K562 (cell line): Measurements from ENCODE around the gene OXLD1. TPM values are rescaled to one million over a fixed set of nuclear protein-coding genes. Genes with fewer than 3 reads are reported as not detected.

ENCODE experiments used
- GATAD2A ChIP-seq: fragments of 450-650 bp; IDR thresholded peaks from 2 replicates; pipeline ENCODE4 v1.6.1; 2017
- MBD1 ChIP-seq: fragments of 250-450 bp; sonication (Bioruptor Pico); IDR thresholded peaks from 2 replicates; pipeline ENCODE4 v1.8.0; 2022; ENCODE audit warnings: inconsistent platforms
- RBM34 ChIP-seq: fragments of 200-400 bp; formaldehyde crosslinking; IDR thresholded peaks from 2 replicates; pipeline ENCODE4 v1.6.1; 2018; ENCODE audit warnings: low read length, borderline replicate concordance; ENCODE audit not compliant: insufficient read depth
- RCOR1 ChIP-seq, 2 experiments: IDR thresholded peaks; 2 replicates each; pipeline ENCODE4 v1.6.1; 2012; ENCODE audit warnings: low read depth in 2 of 2, low read length in 2 of 2, borderline replicate concordance in 1 of 2, improper control_type of control experiment in 1 of 2
- RFX7 ChIP-seq: fragments of 250-450 bp; sonication (Bioruptor Pico); IDR thresholded peaks from 2 replicates; pipeline ENCODE4 v1.5.1; 2021; ENCODE audit warnings: mild to moderate bottlenecking
- RNF2 ChIP-seq: sonication (generic); IDR thresholded peaks from 2 replicates; pipeline ENCODE4 v1.6.1; 2016
- SMARCA4 ChIP-seq: fragments of 450-650 bp; IDR thresholded peaks from 2 replicates; pipeline ENCODE4 v1.6.1; 2016
- SRSF7 ChIP-seq: fragments of 200-400 bp; formaldehyde crosslinking; optimal IDR thresholded peaks from 2 replicates; pipeline ENCODE3; 2017; ENCODE audit warnings: mild to moderate bottlenecking, low read depth, low read length
- STAG1 ChIP-seq: sonication (generic); formaldehyde crosslinking; IDR thresholded peaks from 2 replicates; pipeline ENCODE4 v1.5.0; 2020; ENCODE audit warnings: missing genetic modification reagents, borderline replicate concordance
- TBL1XR1 ChIP-seq, 2 experiments: IDR thresholded peaks; 2 replicates each; pipeline ENCODE4 v1.6.1; 2012; ENCODE audit warnings: improper control_type of control experiment in 2 of 2, low read length in 2 of 2, mild to moderate bottlenecking in 1 of 2
- TCF7 ChIP-seq: sonication (generic); IDR thresholded peaks from 2 replicates; pipeline ENCODE4 v1.6.1; 2016; ENCODE audit warnings: antibody characterized with exemption, borderline replicate concordance
- polyA plus RNA-seq, 8 experiments: library from polyadenylated mRNA; depleted of rRNA in 4 of 8; stranded (reverse) in 5 of 8; unstranded in 3 of 8; fragments of >200 nt; fragmentation: Nextera tagmentation in 2 of 8; fragmentation: Illumina TruSeq in 1 of 8; extraction: Ambion mirVana in 2 of 8; extraction: Trizol in 1 of 8; gene quantifications; 2 replicates each; pipeline versions ENCODE4 v1.2.1 to v1.2.3, GENCODE V29; 2011 to 2014; ENCODE audit warnings: inconsistent platforms in 1 of 8, missing spikeins in 1 of 8
- total RNA-seq, 7 experiments: library from RNA; depleted of rRNA in 6 of 7; stranded (reverse); fragments of >200 nt in 6 of 7; fragmentation: Illumina TruSeq in 2 of 7; extraction: Trizol in 2 of 7; gene quantifications; 2 replicates each; pipeline versions ENCODE4 v1.2.1 to v1.2.3, GENCODE V29; 2011 to 2021; ENCODE audit warnings: low replicate concordance in 1 of 7
- TF ChIP-seq, protein P1 (sequence below), 2 experiments: fragments of 450-650 bp in 1 of 2; sonication (generic) in 1 of 2; formaldehyde crosslinking in 1 of 2; IDR thresholded peaks; 2 replicates each; pipeline versions ENCODE4 v1.7.1 to v1.9.0; 2016 to 2022; ENCODE audit warnings: inconsistent platforms in 1 of 2, mild to moderate bottlenecking in 1 of 2, missing genetic modification reagents in 1 of 2
- TF ChIP-seq, protein P2 (sequence below): fragments of 450-650 bp; formaldehyde crosslinking; IDR thresholded peaks from 2 replicates; pipeline ENCODE4 v1.4.0; 2020; ENCODE audit warnings: mild to moderate bottlenecking, mixed read lengths

The OXLD1 gene
- total and polyA plus RNA-seq, 9 of the 15 experiments (the other 6 are each of a cell fraction or from before 2014, with no cell fraction given), result 4.4 to 115 (median 29.3) TPM

DNA sequence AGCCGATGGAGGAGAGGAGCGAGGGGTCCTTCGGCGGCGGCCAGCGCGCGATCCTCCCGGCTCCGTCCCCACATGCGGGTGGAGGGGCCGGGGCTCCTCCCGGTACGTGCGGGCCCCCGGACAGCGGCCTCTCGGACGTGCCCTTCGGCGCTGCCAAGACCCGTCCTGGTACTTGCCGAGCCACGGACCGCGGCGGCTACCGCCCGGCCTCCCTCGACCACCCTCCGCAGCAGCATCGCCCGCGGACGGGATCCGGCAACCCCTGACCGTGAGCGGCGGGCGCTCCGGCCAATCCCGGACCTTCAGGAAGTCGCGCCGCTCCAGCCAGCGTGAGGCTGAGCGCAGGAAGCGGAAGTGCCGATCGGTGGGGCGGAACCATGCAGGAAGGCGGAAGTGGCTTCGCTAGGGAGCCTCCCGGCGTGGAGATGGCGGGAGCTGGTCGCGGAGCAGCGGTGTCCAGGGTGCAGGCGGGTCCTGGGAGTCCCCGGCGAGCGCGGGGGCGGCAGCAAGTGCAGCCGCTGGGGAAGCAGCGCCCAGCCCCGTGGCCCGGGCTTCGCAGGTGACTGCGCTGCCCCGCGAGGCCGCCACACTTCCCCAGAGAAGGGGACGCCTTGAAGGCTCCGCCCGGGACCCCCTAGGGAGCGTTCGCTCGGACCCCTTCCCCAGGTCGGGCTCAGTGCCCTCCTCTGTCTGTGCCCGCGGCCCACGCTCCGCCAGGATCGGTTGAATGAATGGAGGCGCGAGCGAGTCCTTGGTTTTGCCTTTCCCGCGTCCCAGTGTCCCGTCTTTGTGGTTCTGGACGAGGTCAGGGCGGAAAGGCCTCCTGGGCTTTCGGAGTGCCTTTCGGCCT is at the start of gene OXLD1, which contains the start of gene CCDC137 (continued):
- TF ChIP-seq, protein P1, sequence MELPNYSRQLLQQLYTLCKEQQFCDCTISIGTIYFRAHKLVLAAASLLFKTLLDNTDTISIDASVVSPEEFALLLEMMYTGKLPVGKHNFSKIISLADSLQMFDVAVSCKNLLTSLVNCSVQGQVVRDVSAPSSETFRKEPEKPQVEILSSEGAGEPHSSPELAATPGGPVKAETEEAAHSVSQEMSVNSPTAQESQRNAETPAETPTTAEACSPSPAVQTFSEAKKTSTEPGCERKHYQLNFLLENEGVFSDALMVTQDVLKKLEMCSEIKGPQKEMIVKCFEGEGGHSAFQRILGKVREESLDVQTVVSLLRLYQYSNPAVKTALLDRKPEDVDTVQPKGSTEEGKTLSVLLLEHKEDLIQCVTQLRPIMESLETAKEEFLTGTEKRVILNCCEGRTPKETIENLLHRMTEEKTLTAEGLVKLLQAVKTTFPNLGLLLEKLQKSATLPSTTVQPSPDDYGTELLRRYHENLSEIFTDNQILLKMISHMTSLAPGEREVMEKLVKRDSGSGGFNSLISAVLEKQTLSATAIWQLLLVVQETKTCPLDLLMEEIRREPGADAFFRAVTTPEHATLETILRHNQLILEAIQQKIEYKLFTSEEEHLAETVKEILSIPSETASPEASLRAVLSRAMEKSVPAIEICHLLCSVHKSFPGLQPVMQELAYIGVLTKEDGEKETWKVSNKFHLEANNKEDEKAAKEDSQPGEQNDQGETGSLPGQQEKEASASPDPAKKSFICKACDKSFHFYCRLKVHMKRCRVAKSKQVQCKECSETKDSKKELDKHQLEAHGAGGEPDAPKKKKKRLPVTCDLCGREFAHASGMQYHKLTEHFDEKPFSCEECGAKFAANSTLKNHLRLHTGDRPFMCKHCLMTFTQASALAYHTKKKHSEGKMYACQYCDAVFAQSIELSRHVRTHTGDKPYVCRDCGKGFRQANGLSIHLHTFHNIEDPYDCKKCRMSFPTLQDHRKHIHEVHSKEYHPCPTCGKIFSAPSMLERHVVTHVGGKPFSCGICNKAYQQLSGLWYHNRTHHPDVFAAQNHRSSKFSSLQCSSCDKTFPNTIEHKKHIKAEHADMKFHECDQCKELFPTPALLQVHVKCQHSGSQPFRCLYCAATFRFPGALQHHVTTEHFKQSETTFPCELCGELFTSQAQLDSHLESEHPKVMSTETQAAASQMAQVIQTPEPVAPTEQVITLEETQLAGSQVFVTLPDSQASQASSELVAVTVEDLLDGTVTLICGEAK (IDR thresholded peaks at IDR 0.05), result peak; percentile 99
- TF ChIP-seq, protein P1 (CRISPR knock-in tag; IDR thresholded peaks at IDR 0.05), result no peak
- TF ChIP-seq MBD1 (CRISPR knock-in tag) (no peak), RCOR1 (IDR thresholded peaks at IDR 0.05; ENCODE audit: borderline replicate concordance in 1 of 2, low read depth in 2 of 2, low read length in 2 of 2) (no peak), GATAD2A (no peak), STAG1 (no peak), RBM34 (no peak), SRSF7 (no peak), SMARCA4 (no peak), TCF7 (peak; percentile 36; the same call in 1 of the 2 replicates), RFX7 (CRISPR knock-in tag) (no peak), TBL1XR1 (IDR thresholded peaks at IDR 0.05; ENCODE audit: low read length in 2 of 2) (no peak), RNF2 (0 out of 2 replicates have a peak, but pooled peaks have one; percentile 48)
- TF ChIP-seq, protein P2, sequence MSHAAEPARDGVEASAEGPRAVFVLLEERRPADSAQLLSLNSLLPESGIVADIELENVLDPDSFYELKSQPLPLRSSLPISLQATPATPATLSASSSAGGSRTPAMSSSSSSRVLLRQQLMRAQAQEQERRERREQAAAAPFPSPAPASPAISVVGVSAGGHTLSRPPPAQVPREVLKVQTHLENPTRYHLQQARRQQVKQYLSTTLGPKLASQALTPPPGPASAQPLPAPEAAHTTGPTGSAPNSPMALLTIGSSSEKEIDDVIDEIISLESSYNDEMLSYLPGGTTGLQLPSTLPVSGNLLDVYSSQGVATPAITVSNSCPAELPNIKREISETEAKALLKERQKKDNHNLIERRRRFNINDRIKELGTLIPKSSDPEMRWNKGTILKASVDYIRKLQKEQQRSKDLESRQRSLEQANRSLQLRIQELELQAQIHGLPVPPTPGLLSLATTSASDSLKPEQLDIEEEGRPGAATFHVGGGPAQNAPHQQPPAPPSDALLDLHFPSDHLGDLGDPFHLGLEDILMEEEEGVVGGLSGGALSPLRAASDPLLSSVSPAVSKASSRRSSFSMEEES, result no peak
